WTC11 (cell line): ENCODE results near the gene MT1G.

Experiments used
- CTCF ChIP-seq: fragments of 200-600 bp; IDR thresholded peaks from 2 replicates; pipeline ENCODE4 v1.8.0; 2022; ENCODE audit warnings: antibody characterized with exemption
- E2F1 ChIP-seq: sonication (generic); formaldehyde crosslinking; IDR thresholded peaks from 2 replicates; pipeline ENCODE4 v1.8.0; 2022; ENCODE audit warnings: mild to moderate bottlenecking, missing genetic modification reagents
- FOXK1 ChIP-seq: sonication (generic); formaldehyde crosslinking; IDR thresholded peaks from 2 replicates; pipeline ENCODE4 v1.8.0; 2022; ENCODE audit warnings: mild to moderate bottlenecking, moderate library complexity, missing genetic modification reagents
- MLX ChIP-seq: sonication (generic); formaldehyde crosslinking; IDR thresholded peaks from 2 replicates; pipeline ENCODE4 v1.8.1; 2023; ENCODE audit warnings: mild to moderate bottlenecking, missing genetic modification reagents, moderate library complexity
- NR1H2 ChIP-seq: sonication (generic); formaldehyde crosslinking; IDR thresholded peaks from 2 replicates; pipeline ENCODE4 v1.9.0; 2021; ENCODE audit warnings: mild to moderate bottlenecking, moderate library complexity, missing genetic modification reagents
- NR3C1 ChIP-seq: sonication (generic); formaldehyde crosslinking; conservative IDR thresholded peaks from 2 replicates; pipeline ENCODE4 v1.8.1; 2023; ENCODE audit warnings: low read depth, mild to moderate bottlenecking, missing genetic modification reagents
- TEAD4 ChIP-seq: sonication (generic); formaldehyde crosslinking; IDR thresholded peaks from 2 replicates; pipeline ENCODE4 v1.8.0; 2022; ENCODE audit warnings: mild to moderate bottlenecking, missing genetic modification reagents
- TP53 ChIP-seq: sonication (generic); formaldehyde crosslinking; IDR thresholded peaks from 2 replicates; pipeline ENCODE4 v1.8.1; 2023; ENCODE audit warnings: mild to moderate bottlenecking, missing genetic modification reagents
- USF1 ChIP-seq: sonication (generic); formaldehyde crosslinking; IDR thresholded peaks from 2 replicates; pipeline ENCODE4 v1.8.0; 2022; ENCODE audit warnings: mild to moderate bottlenecking, missing genetic modification reagents
- ZNF121 ChIP-seq: sonication (generic); formaldehyde crosslinking; IDR thresholded peaks from 2 replicates; pipeline ENCODE4 v1.8.0; 2023; ENCODE audit warnings: missing genetic modification reagents
- ZNF317 ChIP-seq: sonication (generic); formaldehyde crosslinking; IDR thresholded peaks from 2 replicates; pipeline ENCODE4 v1.8.1; 2023; ENCODE audit warnings: low read depth, mild to moderate bottlenecking, moderate library complexity, missing genetic modification reagents, borderline replicate concordance
- ZNF425 ChIP-seq: fragments of 250-450 bp; sonication (Bioruptor Pico); conservative IDR thresholded peaks from 2 replicates; pipeline ENCODE4 v1.9.0; 2021; ENCODE audit warnings: mild to moderate bottlenecking

GRCh38 chr16:56628486-56629350, 39.1 kb downstream of the MT1G start:
- TF ChIP-seq TP53: no peak
- no peak for TF ChIP-seq ZNF425 (CRISPR knock-in tag)
- no peak for TF ChIP-seq E2F1
- no peak for TF ChIP-seq CTCF
- no peak for TF ChIP-seq USF1 (CRISPR knock-in tag)
- no peak for TF ChIP-seq ZNF121
- TF ChIP-seq FOXK1 (CRISPR knock-in tag): no peak
- TF ChIP-seq MLX (CRISPR knock-in tag): no peak
- no peak for TF ChIP-seq ZNF317
- TF ChIP-seq TEAD4: no peak
- no peak for TF ChIP-seq NR1H2
- no peak for TF ChIP-seq NR3C1
